ENCODE measurements around the gene DLG2. TPM values are rescaled to one million over a fixed set of nuclear protein-coding genes. Genes with fewer than 3 reads are reported as not detected.

Gene DLG2
- total and polyA plus RNA-seq, 2 of the 8 experiments (the other 6 are each of a cell fraction or from before 2014, with no cell fraction given), result 1.7 to 14.3 TPM

DNA sequence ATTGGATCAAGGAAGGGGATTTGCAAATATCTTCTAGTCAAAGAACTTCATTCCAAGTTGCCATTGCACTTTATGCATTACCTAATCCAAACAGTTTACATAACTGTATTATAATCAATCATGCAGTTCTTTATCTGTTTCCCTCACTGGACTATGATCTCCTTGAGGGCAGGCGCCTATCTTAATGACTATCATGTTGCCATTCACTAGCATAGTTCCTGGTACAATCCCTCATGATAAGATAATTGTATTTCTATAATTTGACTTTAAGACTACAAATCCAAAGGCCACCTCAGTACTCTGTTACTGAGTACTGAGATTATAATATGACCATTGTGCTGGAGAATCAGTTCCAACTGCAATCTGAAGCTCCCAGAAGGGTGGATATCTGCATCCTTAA lies 2062.3 kb downstream of the DLG2 start:
- H3K56ac ChIP-seq (replicated peaks; ENCODE audit: insufficient read length, low read depth, low read length), result no peak overlapping the region
- no peak overlapping the region for H4K91ac ChIP-seq (replicated peaks; ENCODE audit: insufficient read length, low read length)
- WGBS, 2 experiments (ENCODE audit: extremely low coverage in 1 of 2, insufficient coverage in 1 of 2, insufficient read length in 1 of 2, insufficient replicate concordance in 2 of 2, low coverage in 1 of 2, low lambda C conversion rate in 2 of 2, missing lambda C conversion rate in 1 of 2), result 88% methylated on average over 1 of the region's 1 CpG; no CpG with 5 or more reads in 1 of the 2 experiments
- H3K36me3 ChIP-seq (ENCODE audit: control insufficient read depth in 2 of 4, insufficient read depth in 4 of 4, low read length in 3 of 4), result no peaks in the 10 kb centered on the region
- no peaks in the 10 kb centered on the region for H3K23me2 ChIP-seq (ENCODE audit: low read depth, low read length)
- no peak overlapping the region for H3K23ac ChIP-seq (ENCODE audit: insufficient read length)
- H3K4me1 ChIP-seq (replicated peaks in 1 of 4; ENCODE audit: control insufficient read depth in 3 of 4, insufficient read depth in 4 of 4, low read length in 3 of 4), result peaks cover 0 to 6% (median 0%) of the 10 kb centered on the region in 4 experiments; a peak in 1 of 7 replicates
- no peak overlapping the region for H3K9ac ChIP-seq (replicated peaks in 1 of 4; ENCODE audit: extremely low read depth in 1 of 4, low read depth in 3 of 4, low read length in 3 of 4)
- H3K18ac ChIP-seq (ENCODE audit: extremely low read depth, low read length), result no peak overlapping the region
- no peak overlapping the region for H2BK5ac ChIP-seq (ENCODE audit: low read depth, low read length)
- no peak overlapping the region for H2BK20ac ChIP-seq (ENCODE audit: low read length)
- H3K4me2 ChIP-seq (ENCODE audit: insufficient read depth in 1 of 2, low read depth in 2 of 2, low read length in 2 of 2), result no peak overlapping the region
- no peak overlapping the region for H4K8ac ChIP-seq (ENCODE audit: extremely low read depth, insufficient read depth, low read length)
- no peak overlapping the region for H2AFZ ChIP-seq (ENCODE audit: low read length)
- no peak overlapping the region for H3K4ac ChIP-seq (replicated peaks; ENCODE audit: insufficient read length, low read depth, low read length)
- H4K20me1 ChIP-seq (replicated peaks in 1 of 2; ENCODE audit: control insufficient read depth in 1 of 2, insufficient read depth in 2 of 2, low read length in 2 of 2), result no peaks in the 10 kb centered on the region
- H3K79me2 ChIP-seq (ENCODE audit: control insufficient read depth in 1 of 2, insufficient read depth in 2 of 2, low read length in 2 of 2), result no peaks in the 10 kb centered on the region
- no peaks in the 10 kb centered on the region for H3K9me3 ChIP-seq (ENCODE audit: insufficient read depth in 2 of 2, low read depth in 1 of 2, low read length in 1 of 2)
- no peak overlapping the region for H3K27ac ChIP-seq (ENCODE audit: low read depth, low read length)
- H2BK15ac ChIP-seq (ENCODE audit: low read length), result no peak overlapping the region
- H2BK120ac ChIP-seq (replicated peaks; ENCODE audit: low read depth, low read length), result no peak overlapping the region
- H3K14ac ChIP-seq (ENCODE audit: insufficient read length), result no peak overlapping the region
- H2BK12ac ChIP-seq (ENCODE audit: low read depth, low read length), result no peak overlapping the region
- ChIA-PET CTCF (ENCODE audit: partially characterized antibody) (no interaction called here), POLR2A (ENCODE audit: partially characterized antibody) (no interaction called here)
- no peak overlapping the region for H3K4me3 ChIP-seq (ENCODE audit: extremely low read depth in 1 of 4, insufficient read depth in 2 of 4, low read depth in 3 of 4, low read length in 4 of 4)
- no peak for TF ChIP-seq RNF2 (IDR thresholded peaks at IDR 0.05; ENCODE audit: borderline replicate concordance, low read depth, low read length, missing control alignments, poor library complexity, severe bottlenecking)
- no peak for TF ChIP-seq RAD21 (IDR thresholded peaks at IDR 0.05 in 1 of 2, conservative IDR thresholded peaks at IDR 0.05 in 1 of 2; ENCODE audit: low read depth in 2 of 2, low read length in 2 of 2)
- no peak for TF ChIP-seq SIRT6 (IDR thresholded peaks at IDR 0.05; ENCODE audit: low read length)
- no peak for TF ChIP-seq KDM5A (IDR thresholded peaks at IDR 0.05; ENCODE audit: low read length)
- no peak for TF ChIP-seq CHD2 (IDR thresholded peaks at IDR 0.05; ENCODE audit: low read length)
- TF ChIP-seq EZH2 (IDR thresholded peaks at IDR 0.05; ENCODE audit: low read depth, low read length, severe bottlenecking), result no peak
- TF ChIP-seq SUZ12 (IDR thresholded peaks at IDR 0.05; ENCODE audit: low read length), result no peak
- TF ChIP-seq RFX5 (IDR thresholded peaks at IDR 0.05; ENCODE audit: borderline replicate concordance, low read depth, low read length), result no peak
- TF ChIP-seq GABPA (IDR thresholded peaks at IDR 0.05; ENCODE audit: borderline replicate concordance, insufficient read depth, low read length), result no peak
- no peak for TF ChIP-seq SIX5 (IDR thresholded peaks at IDR 0.05; ENCODE audit: low read depth, low read length)
- TF ChIP-seq JUND (IDR thresholded peaks at IDR 0.05; ENCODE audit: low read length), result no peak
- H4K5ac ChIP-seq (ENCODE audit: insufficient read length, low read depth, low read length), result no peak overlapping the region
- H2AK5ac ChIP-seq (ENCODE audit: low read depth, low read length), result no peak overlapping the region
- FAIRE-seq (no peak), DNase-seq (ENCODE audit: low read depth in 1 of 2, low spot score in 2 of 2) (no peak)
- H3K79me1 ChIP-seq (ENCODE audit: low read depth, low read length), result no peaks in the 10 kb centered on the region
- no peaks in the 10 kb centered on the region for H3K27me3 ChIP-seq (replicated peaks in 1 of 4; ENCODE audit: control insufficient read depth in 3 of 4, extremely low read depth in 1 of 4, insufficient read depth in 3 of 4, low read length in 3 of 4)
